HepG2 (cell line): Measurements from ENCODE around the gene TFEB. TPM values are rescaled to one million over a fixed set of nuclear protein-coding genes. Genes with fewer than 3 reads are reported as not detected.

Experiments used
- ATAC-seq: fragments of 200-7000 bp; cut with Tn5 transposase; 3 replicates; pipeline ENCODE4 v1.9.1; 2020; ENCODE audit warnings: mild to moderate bottlenecking, moderate library complexity
- BruUV-seq: library from RNA; stranded (reverse); fragments of 400-500 nt; replicated peaks from 2 replicates; lab custom pipeline; 2021; lab: Mats Ljungman, UMichigan
- CTCF ChIA-PET: fragments of 300-600 bp; formaldehyde crosslinking; extraction: SDS; loops from one replicate; lab custom pipeline; 2021; ENCODE audit warnings: low total read pairs, inconsistent platforms, low intra/inter-chr PET ratio; lab: Yijun Ruan, JAX
- POLR2A ChIA-PET: fragments of 350-600 bp; sonication (Branson Sonifier 250); formaldehyde crosslinking; loops from one replicate; lab custom pipeline; 2020; ENCODE audit warnings: antibody characterized with exemption, inconsistent platforms; lab: Yijun Ruan, JAX
- DNase-seq: peaks from one replicate; pipeline ENCODE4 v3.0.0-alpha.2; 2015; ENCODE audit warnings: low spot score
- FAIRE-seq: peaks from 3 replicates; lab custom pipeline; 2011; peaks lifted over from hg19 to GRCh38; lab: Jason Lieb, UNC
- H2AFZ ChIP-seq: one replicate; pipeline ENCODE4 v1.6.1; 2011; ENCODE audit warnings: low read length, inconsistent platforms
- H3K27ac ChIP-seq: fragments of 300-600 bp; 3 replicates; pipeline ENCODE4 v1.8.0; 2011; ENCODE audit warnings: mixed run types, mild to moderate bottlenecking, mixed read lengths, low read length, inconsistent platforms; ENCODE audit not compliant: insufficient read depth; ENCODE audit errors: extremely low read length
- H3K27me3 ChIP-seq, 2 experiments: fragments of 200-600 bp in 1 of 2; 2 replicates in 1 of 2; 3 replicates in 1 of 2; pipeline versions ENCODE4 v1.6.0 to v1.8.0; 2011; ENCODE audit warnings: low read length in 2 of 2, mild to moderate bottlenecking in 2 of 2, moderate library complexity in 2 of 2, inconsistent platforms in 1 of 2; ENCODE audit not compliant: insufficient read depth in 2 of 2, control insufficient read depth in 1 of 2
- H3K36me3 ChIP-seq, 2 experiments: fragments of 200-600 bp in 1 of 2; replicated peaks in 1 of 2; 2 replicates in 1 of 2; 3 replicates in 1 of 2; pipeline versions ENCODE4 v1.5.1 to v1.8.0; 2011; ENCODE audit warnings: low read length in 2 of 2, inconsistent platforms in 1 of 2; ENCODE audit not compliant: insufficient read depth in 2 of 2, control insufficient read depth in 1 of 2
- H3K4me1 ChIP-seq: 2 replicates; pipeline ENCODE4 v1.5.1; 2012; ENCODE audit warnings: low read length, inconsistent platforms; ENCODE audit not compliant: insufficient read depth
- H3K4me2 ChIP-seq: 2 replicates; pipeline ENCODE4 v1.6.0; 2011; ENCODE audit warnings: low read depth, low read length, inconsistent platforms
- H3K4me3 ChIP-seq, 3 experiments: fragments of 200-600 bp in 1 of 3; sonication (generic), shearing (Covaris generic) in 1 of 3; replicated peaks in 1 of 3; 2 replicates each; pipeline ENCODE4 v1.5.1; 2011 to 2016; ENCODE audit warnings: low read length in 3 of 3, inconsistent platforms in 2 of 3, low read depth in 2 of 3, mild to moderate bottlenecking in 2 of 3, control low read depth in 1 of 3, mixed read lengths in 1 of 3; ENCODE audit not compliant: insufficient read depth in 1 of 3
- H3K79me2 ChIP-seq: one replicate; pipeline ENCODE4 v1.6.1; 2011; ENCODE audit warnings: low read length, inconsistent platforms; ENCODE audit not compliant: insufficient read depth
- H3K9ac ChIP-seq: 2 replicates; pipeline ENCODE4 v1.6.0; 2011; ENCODE audit warnings: mild to moderate bottlenecking, low read depth, low read length, inconsistent platforms; ENCODE audit not compliant: insufficient read depth
- H3K9me3 ChIP-seq: 2 replicates; pipeline ENCODE4 v1.5.1; 2012; ENCODE audit warnings: mild to moderate bottlenecking, low read length
- H4K20me1 ChIP-seq: 2 replicates; pipeline ENCODE4 v1.6.0; 2011; ENCODE audit warnings: inconsistent platforms, mild to moderate bottlenecking, low read length, moderate library complexity; ENCODE audit not compliant: insufficient read depth
- AGO2 ChIP-seq: fragments of 200-400 bp; formaldehyde crosslinking; optimal IDR thresholded peaks from 2 replicates; pipeline ENCODE3; 2017; ENCODE audit warnings: mild to moderate bottlenecking, low read depth, low read length, moderate library complexity
- HNRNPL ChIP-seq: fragments of 200-400 bp; formaldehyde crosslinking; IDR thresholded peaks from 2 replicates; pipeline ENCODE4 v1.6.1; 2017; ENCODE audit warnings: mild to moderate bottlenecking, low read depth, low read length
- HNRNPUL1 ChIP-seq: fragments of 200-400 bp; formaldehyde crosslinking; IDR thresholded peaks from 2 replicates; pipeline ENCODE4 v1.6.1; 2017; ENCODE audit warnings: low read depth, mild to moderate bottlenecking, low read length, moderate library complexity
- SALL2 ChIP-seq: sonication (generic); formaldehyde crosslinking; IDR thresholded peaks from 2 replicates; pipeline ENCODE4 v1.8.1; 2023; ENCODE audit warnings: mild to moderate bottlenecking, missing genetic modification reagents, inconsistent platforms
- ZNF629 ChIP-seq: sonication (generic); formaldehyde crosslinking; conservative IDR thresholded peaks from 2 replicates; pipeline ENCODE4 v1.5.0; 2020; ENCODE audit warnings: missing genetic modification reagents
- WGBS: methylation state at CpG from one replicate; pipeline ENCODE4 v1.1.6; 2017; ENCODE audit warnings: low lambda C conversion rate; 5-methylcytosine and 5-hydroxymethylcytosine counted together
- in situ Hi-C: cut with HindIII; loops from 2 replicates; pipeline ENCODE4 v1.10.0; 2017; ENCODE audit warnings: low pct_unique_long_range_greater_than_20kb; ENCODE audit not compliant: extremely low pct_ligation_motif_present
- intact Hi-C: fragments of 100-400 bp; cut with micrococcal nuclease; formaldehyde crosslinking; loops from one replicate; pipeline ENCODE4 v1.10.0; 2022; ENCODE audit not compliant: unreplicated experiment
- polyA plus RNA-seq, 8 experiments: library from polyadenylated mRNA; depleted of rRNA in 3 of 8; stranded (reverse) in 7 of 8; unstranded in 1 of 8; fragments of >200 nt; fragmentation: Illumina TruSeq in 4 of 8; extraction: Trizol in 4 of 8; gene quantifications; 2 replicates each; pipeline versions ENCODE4 v1.2.1 to v1.2.3, GENCODE V29; 2011 to 2016; ENCODE audit warnings: low read depth in 4 of 8, missing spikeins in 1 of 8, mixed read lengths in 1 of 8; ENCODE audit not compliant: insufficient read depth in 1 of 8
- total RNA-seq, 5 experiments: library from RNA; depleted of rRNA; stranded (reverse); fragments of >200 nt; fragmentation: Illumina TruSeq; extraction: Trizol; gene quantifications; 2 replicates each; pipeline ENCODE4 v1.2.3, GENCODE V29; 2016; ENCODE audit warnings: low read depth in 1 of 5
- TF ChIP-seq, protein P1 (sequence below): sonication (generic); formaldehyde crosslinking; IDR thresholded peaks from 2 replicates; pipeline ENCODE4 v1.8.1; 2023; ENCODE audit warnings: missing genetic modification reagents, mild to moderate bottlenecking, borderline replicate concordance

TFEB gene
- total and polyA plus RNA-seq, 2 of the 13 experiments (the other 11 are each of a cell fraction or from before 2014, with no cell fraction given): 13.3 to 18.7 TPM

DNA sequence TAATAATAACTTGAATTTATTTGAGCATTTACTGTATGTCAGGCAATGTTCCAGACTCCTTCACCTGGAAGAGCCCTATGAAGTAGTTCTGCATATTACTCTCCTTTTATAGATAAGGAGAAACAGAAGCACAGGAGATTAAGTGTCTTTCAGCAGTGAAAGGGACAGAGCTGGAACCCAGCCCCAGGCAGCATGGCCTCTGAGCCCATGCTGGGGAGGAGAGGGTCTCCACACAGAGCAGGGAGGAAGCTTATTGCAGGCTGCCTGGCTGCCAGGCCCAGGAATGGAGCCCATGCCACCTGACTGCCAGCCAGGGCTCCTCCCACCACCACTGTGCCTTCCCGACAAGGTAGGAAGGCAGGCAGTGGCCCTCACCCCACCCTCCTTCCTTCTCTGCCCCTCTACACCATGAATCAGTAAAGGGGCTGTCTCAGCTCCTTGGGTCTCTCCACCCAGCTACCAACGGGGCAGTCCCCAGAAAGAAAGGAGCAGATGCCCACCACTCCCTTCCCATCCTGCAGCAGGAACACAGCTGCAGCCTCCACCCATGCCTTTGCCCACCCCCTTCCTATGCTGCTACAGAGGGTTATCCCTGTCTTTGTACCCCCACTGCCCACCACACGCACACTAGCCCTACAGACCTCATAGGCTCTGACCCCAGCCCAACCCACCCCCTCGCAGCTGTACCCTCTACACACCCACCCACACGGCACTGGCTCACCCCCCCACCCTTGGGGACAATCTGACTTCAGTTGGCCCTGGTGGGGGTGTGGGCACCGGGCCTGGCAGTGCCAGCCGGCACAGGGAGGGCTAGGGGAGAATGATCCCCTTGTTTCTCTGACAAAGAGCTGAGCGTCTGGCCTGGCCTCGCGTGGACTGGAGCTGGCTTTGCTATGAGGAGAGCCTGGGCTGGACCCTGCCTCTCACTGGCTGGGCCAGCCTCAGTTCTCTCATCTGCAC, 41.8 kb downstream of the TFEB start:
- Histone ChIP-seq H3K79me2 (no peaks in the 10 kb centered on the region), H3K27ac (no peak overlapping the region), H3K4me2 (no peak overlapping the region), H3K9ac (no peak overlapping the region), H3K4me3 (no peak overlapping the region), H3K4me1 (peaks cover 11% of the 10 kb centered on the region; the same call in 1 of the 2 replicates), H3K27me3 (no peaks in the 10 kb centered on the region), H3K36me3 (peaks cover 0 to 6% of the 10 kb centered on the region in 2 experiments; a peak in 1 of 5 replicates), H2AFZ (no peak overlapping the region), H3K9me3 (no peaks in the 10 kb centered on the region), H4K20me1 (no peaks in the 10 kb centered on the region)
- intact Hi-C loops (no loop called here), in situ Hi-C loops (no loop called here)
- ATAC-seq: no peak
- POLR2A ChIA-PET: no interaction called here
- FAIRE-seq: no peak
- CTCF ChIA-PET: interaction anchor here (1.5 kb wide), 1 partner anchor 10 kb away, joined by 3 read pairs; no protein-coding TSS in a partner anchor
- BruUV-seq: no TSS peak
- TF ChIP-seq HNRNPL: peak; percentile 64; the same call in 1 of the 2 replicates
- TF ChIP-seq AGO2: peak; percentile 35
- no peak for TF ChIP-seq HNRNPUL1
- TF ChIP-seq ZNF629 (CRISPR knock-in tag): peak; percentile 46; the same call in 1 of the 2 replicates
- 0 out of 2 replicates have a peak, but pooled peaks have one; percentile 27 for TF ChIP-seq SALL2 (CRISPR knock-in tag)
- TF ChIP-seq, protein P1, sequence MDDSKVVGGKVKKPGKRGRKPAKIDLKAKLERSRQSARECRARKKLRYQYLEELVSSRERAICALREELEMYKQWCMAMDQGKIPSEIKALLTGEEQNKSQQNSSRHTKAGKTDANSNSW: no peak
- 82% methylated on average over 10 of the region's 10 CpGs for WGBS
- DNase-seq: no peak
